Coronary artery (tissue), 2 donors: ENCODE measurements around the gene RANBP17.

ENCODE experiments used
- DNase-seq: peaks from one replicate; pipeline ENCODE4 v3.0.0-alpha.2; 2017; ENCODE audit warnings: low spot score
- H3K27ac ChIP-seq, 2 donors: fragments of 200-600 bp; sonication (generic); one replicate each; pipeline ENCODE4 v1.5.1; 2016 to 2019
- H3K4me3 ChIP-seq: fragments of 200-600 bp; sonication (generic); 2 replicates; pipeline ENCODE4 v1.5.1; 2016; ENCODE audit warnings: mild to moderate bottlenecking, moderate library complexity
- TF ChIP-seq, protein P1 (sequence below): fragments of 200-600 bp; sonication (generic); IDR thresholded peaks from one replicate; pipeline ENCODE4 v1.5.1; 2019; ENCODE audit warnings: antibody characterized with exemption

The RANBP17 gene

DNA sequence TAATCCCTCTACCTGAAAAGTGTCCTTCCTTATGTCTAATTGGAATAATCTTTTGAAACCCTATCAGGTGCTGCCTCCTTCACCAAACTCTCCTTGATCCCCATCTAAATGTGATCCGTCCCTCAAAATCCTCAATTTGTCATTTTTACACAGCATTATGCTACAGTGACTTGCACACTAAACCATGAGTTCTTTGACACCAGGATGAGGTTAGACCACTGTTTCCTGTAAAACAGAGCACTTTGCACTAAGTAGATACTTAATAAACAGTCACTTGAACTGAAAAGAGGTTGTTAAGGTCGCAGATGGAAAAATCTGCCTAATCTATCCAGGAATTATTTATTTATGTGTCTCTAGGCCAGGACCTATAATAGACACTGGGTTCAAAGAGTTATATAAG, 403.0 kb downstream of the RANBP17 start:
- TF ChIP-seq, protein P1, sequence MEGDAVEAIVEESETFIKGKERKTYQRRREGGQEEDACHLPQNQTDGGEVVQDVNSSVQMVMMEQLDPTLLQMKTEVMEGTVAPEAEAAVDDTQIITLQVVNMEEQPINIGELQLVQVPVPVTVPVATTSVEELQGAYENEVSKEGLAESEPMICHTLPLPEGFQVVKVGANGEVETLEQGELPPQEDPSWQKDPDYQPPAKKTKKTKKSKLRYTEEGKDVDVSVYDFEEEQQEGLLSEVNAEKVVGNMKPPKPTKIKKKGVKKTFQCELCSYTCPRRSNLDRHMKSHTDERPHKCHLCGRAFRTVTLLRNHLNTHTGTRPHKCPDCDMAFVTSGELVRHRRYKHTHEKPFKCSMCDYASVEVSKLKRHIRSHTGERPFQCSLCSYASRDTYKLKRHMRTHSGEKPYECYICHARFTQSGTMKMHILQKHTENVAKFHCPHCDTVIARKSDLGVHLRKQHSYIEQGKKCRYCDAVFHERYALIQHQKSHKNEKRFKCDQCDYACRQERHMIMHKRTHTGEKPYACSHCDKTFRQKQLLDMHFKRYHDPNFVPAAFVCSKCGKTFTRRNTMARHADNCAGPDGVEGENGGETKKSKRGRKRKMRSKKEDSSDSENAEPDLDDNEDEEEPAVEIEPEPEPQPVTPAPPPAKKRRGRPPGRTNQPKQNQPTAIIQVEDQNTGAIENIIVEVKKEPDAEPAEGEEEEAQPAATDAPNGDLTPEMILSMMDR: no peak
- no peak overlapping the region for H3K4me3 ChIP-seq
- DNase-seq: no peak
- no peak overlapping the region for H3K27ac ChIP-seq

DNA sequence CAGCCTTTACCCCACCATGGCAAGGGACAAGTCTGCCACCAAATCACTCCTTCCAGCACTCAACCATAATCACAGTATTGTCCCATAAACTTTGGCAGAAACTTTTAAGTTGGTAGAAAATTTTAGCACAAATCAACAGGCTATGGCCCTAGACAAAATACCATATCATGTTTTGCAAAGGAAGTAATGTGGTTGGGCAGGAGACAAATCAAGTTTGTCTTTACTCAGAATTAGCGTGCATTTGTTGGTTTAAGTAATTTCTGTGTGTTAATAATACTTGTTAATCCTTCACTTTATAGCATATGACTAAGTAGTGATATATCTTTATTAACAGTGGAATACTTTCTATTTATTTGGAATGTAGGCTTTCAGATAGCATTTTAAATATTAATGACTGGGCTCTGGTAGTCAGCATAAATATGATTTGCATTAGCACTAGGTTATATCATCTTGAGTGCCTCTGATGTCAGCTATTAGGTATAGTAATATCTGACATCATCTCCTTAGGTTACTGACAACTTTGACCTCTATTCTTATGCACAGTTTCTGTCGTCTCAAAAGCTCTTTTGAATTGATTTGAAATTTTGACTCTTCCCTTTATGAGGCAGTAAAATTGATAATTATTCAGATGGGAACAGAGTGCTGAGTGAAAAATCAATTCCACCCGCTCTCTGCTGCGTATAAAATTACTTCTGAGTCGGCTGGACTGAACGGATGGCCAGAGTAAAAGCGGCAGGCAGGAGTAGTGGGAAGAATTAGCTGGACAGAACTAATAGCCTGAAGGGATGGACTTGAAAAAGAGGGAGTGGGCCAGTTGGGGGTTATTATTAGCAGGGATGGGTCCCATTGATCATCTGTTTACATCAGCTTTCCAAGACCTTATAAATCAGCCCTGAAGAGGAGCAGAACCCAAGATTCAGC, 407.1 kb downstream of the RANBP17 start:
- no peak overlapping the region for H3K27ac ChIP-seq
- TF ChIP-seq, protein P1: no peak
- no peak for DNase-seq
- no peak overlapping the region for H3K4me3 ChIP-seq

DNA sequence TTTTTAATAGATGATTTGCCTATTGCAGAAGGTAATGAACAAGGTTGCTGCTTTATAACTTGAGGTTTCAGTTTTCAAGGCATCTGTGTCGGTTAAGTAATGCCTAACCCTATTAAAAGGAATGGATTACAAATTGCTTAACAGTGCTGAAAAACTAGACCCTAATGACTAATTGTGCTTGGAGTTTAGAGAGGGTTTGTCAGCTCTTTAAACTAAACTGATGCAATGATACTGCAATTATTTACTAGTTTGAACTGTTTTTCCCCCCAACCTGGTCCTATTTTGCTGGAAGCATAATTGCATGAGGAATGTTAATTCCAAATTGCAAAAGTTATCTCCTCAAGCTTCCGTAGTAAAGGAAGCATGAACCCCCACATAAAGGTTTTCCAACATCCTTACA, 407.9 kb downstream of the RANBP17 start:
- no peak for DNase-seq
- TF ChIP-seq, protein P1: no peak
- Histone ChIP-seq H3K27ac (no peak overlapping the region), H3K4me3 (no peak overlapping the region)

DNA sequence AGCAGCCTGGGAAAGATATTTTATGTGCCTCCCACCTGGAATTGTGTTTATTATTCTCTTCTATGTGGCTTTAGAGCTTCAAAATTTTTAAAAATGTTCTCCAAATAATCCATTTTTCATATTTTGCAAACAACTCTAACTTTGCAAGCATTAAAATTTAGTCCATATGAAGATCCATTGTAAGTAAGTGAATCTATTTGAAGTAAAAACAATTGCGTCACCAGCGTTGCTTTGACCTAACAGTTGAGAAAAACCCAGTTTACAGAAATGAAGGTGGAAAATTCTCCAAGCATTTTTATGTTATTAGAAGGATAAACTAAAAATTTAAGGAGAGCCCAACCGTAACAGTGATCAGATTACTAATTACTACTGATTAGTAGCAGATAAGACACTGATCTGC, 408.3 kb downstream of the RANBP17 start:
- no peak for DNase-seq
- TF ChIP-seq, protein P1: no peak
- H3K27ac ChIP-seq: no peak overlapping the region
- H3K4me3 ChIP-seq: no peak overlapping the region

DNA sequence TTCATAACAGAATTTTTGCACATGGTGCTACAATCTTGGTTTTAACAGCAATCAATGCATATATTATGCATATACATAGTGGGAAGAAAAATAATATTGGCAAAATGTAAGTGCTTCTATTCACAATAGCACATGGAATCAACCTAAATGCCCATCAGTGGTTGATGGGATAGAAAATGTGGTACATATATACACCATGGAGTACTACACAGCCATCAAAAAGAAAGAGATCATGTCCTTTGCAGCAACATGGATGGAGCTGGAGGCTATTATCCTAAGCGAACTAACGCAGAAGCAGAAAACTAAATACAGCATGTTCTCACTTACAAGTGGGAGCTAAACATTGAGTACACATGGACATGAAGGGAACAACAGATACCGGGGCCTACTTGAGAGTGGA, 410.0 kb downstream of the RANBP17 start:
- TF ChIP-seq, protein P1: no peak
- DNase-seq: no peak
- H3K4me3 ChIP-seq: no peak overlapping the region
- no peak overlapping the region for H3K27ac ChIP-seq

DNA sequence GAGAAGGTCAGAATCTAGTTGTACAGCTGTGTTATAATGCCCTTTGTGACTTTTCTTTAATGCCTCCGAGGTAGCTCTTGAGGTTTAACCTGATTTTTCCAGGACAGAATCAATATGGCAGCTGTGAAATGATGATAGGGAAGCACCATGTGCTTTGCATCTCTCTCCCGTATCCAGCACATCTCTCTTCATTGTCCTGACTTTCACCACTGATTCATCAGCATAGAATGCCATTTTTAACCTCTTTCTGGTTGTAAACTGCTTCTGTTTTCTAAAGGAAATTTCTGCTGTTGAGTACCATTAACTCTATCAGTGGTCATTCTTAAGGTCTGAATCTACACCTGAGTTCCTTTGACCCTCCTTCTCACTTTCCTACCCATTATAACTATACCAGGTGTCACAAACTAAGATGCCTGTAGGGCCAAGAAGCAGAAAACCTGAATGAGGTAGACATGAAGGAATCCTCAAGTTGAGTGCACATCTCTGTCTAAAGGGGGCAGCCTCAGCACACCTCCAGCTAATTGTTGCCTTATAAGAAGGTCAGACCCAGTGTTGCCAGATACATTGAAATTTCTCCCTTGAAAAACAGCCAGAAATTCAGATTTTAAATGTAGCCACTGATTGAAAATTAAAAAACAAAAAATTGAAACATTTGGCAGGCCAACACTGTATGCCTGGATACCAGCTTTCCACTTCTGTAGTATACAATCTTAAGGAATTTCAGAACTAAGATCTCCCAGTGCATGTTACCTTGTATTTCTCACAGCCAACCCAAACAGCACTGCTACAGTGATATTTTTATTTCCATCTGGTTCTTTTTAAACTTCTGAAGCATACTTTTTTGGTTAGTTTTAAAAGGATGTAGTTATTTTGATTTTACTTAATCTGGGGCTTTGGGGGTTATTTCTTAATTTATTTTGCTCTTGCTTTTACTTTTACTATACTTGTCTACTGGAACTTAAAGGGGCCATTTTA, 411.5 kb downstream of the RANBP17 start:
- DNase-seq: no peak
- Histone ChIP-seq H3K4me3 (no peak overlapping the region), H3K27ac (no peak overlapping the region)
- TF ChIP-seq, protein P1: no peak
